IMR-90 (cell line): ENCODE data around the gene UBAC1. TPM values are rescaled to one million over a fixed set of nuclear protein-coding genes. Genes with fewer than 3 reads are reported as not detected.

Experiments used
- ATAC-seq: fragments of 200-7000 bp; cut with Tn5 transposase; 2 replicates; pipeline ENCODE4 v1.9.1; 2020; ENCODE audit warnings: low read depth, mild to moderate bottlenecking, moderate library complexity
- BruUV-seq: library from RNA; stranded (reverse); fragments of 400-500 nt; replicated peaks from 2 replicates; lab custom pipeline; 2021; lab: Mats Ljungman, UMichigan
- CTCF ChIA-PET: fragments of 300-600 bp; formaldehyde crosslinking; extraction: SDS; loops from one replicate; lab custom pipeline; 2021; ENCODE audit warnings: antibody characterized with exemption; lab: Yijun Ruan, JAX
- POLR2A ChIA-PET: fragments of 300-600 bp; sonication (Branson Sonifier 250); formaldehyde crosslinking; loops from one replicate; lab custom pipeline; 2022; ENCODE audit warnings: antibody characterized with exemption; ENCODE audit not compliant: unreplicated experiment; lab: Charles Lee
- DNase-seq: peaks from one replicate; pipeline ENCODE4 v3.0.0; 2013
- H2AFZ ChIP-seq: replicated peaks from 2 replicates; pipeline ENCODE3; 2013; ENCODE audit warnings: low read length, mild to moderate bottlenecking; ENCODE audit not compliant: poor library complexity
- H2AK5ac ChIP-seq: 2 replicates; pipeline ENCODE4 v1.6.1; 2013; ENCODE audit warnings: low read depth, low read length, inconsistent platforms
- H2AK9ac ChIP-seq: replicated peaks from 2 replicates; pipeline ENCODE3; 2013; ENCODE audit warnings: mild to moderate bottlenecking, low read depth, low read length, moderate library complexity; ENCODE audit not compliant: poor library complexity
- H2BK120ac ChIP-seq: 2 replicates; pipeline ENCODE4 v1.6.1; 2013; ENCODE audit warnings: low read depth, low read length, inconsistent platforms
- H2BK15ac ChIP-seq: 3 replicates; pipeline ENCODE4 v1.6.1; 2013; ENCODE audit warnings: low read depth, low read length, inconsistent platforms
- H2BK20ac ChIP-seq: 2 replicates; pipeline ENCODE4 v1.6.1; 2013; ENCODE audit warnings: low read depth, mild to moderate bottlenecking, inconsistent platforms, low read length, moderate library complexity
- H2BK5ac ChIP-seq: 2 replicates; pipeline ENCODE4 v1.6.1; 2013; ENCODE audit warnings: mild to moderate bottlenecking, low read depth, low read length, inconsistent platforms; ENCODE audit not compliant: poor library complexity, severe bottlenecking
- H3K14ac ChIP-seq: replicated peaks from 2 replicates; pipeline ENCODE4 v1.6.1; 2013; ENCODE audit warnings: low read depth, low read length, inconsistent platforms
- H3K18ac ChIP-seq: 2 replicates; pipeline ENCODE4 v1.6.1; 2013; ENCODE audit warnings: low read depth, low read length, control low read depth
- H3K23ac ChIP-seq: 2 replicates; pipeline ENCODE4 v1.6.1; 2013; ENCODE audit warnings: low read depth, low read length, inconsistent platforms
- H3K27ac ChIP-seq: 2 replicates; pipeline ENCODE4 v1.5.1; 2013; ENCODE audit warnings: mild to moderate bottlenecking, control low read depth, low read length; ENCODE audit not compliant: insufficient read depth
- H3K27me3 ChIP-seq: 2 replicates; pipeline ENCODE4 v1.6.1; 2013; ENCODE audit warnings: low read length; ENCODE audit not compliant: control insufficient read depth, insufficient read depth
- H3K36me3 ChIP-seq: 2 replicates; pipeline ENCODE4 v1.6.1; 2013; ENCODE audit warnings: low read length, mixed read lengths; ENCODE audit not compliant: control insufficient read depth, insufficient read depth
- H3K4ac ChIP-seq: 2 replicates; pipeline ENCODE4 v1.6.1; 2013; ENCODE audit warnings: low read depth, low read length, inconsistent platforms
- H3K4me1 ChIP-seq: 2 replicates; pipeline ENCODE4 v1.6.1; 2013; ENCODE audit warnings: low read length, mixed read lengths; ENCODE audit not compliant: control insufficient read depth, insufficient read depth
- H3K4me2 ChIP-seq: 2 replicates; pipeline ENCODE4 v1.6.1; 2013; ENCODE audit warnings: low read depth, mild to moderate bottlenecking, control low read depth, low read length, moderate library complexity
- H3K4me3 ChIP-seq: 2 replicates; pipeline ENCODE4 v1.5.1; 2013; ENCODE audit warnings: low read depth, mild to moderate bottlenecking, control low read depth, low read length, moderate library complexity; ENCODE audit not compliant: insufficient read depth
- H3K56ac ChIP-seq: 2 replicates; pipeline ENCODE4 v1.6.1; 2013; ENCODE audit warnings: low read length, inconsistent platforms; ENCODE audit not compliant: insufficient read depth; ENCODE audit errors: extremely low read depth
- H3K79me1 ChIP-seq, 2 experiments: 2 replicates each; pipeline ENCODE4 v1.6.1; 2013; ENCODE audit warnings: low read length in 2 of 2, inconsistent platforms in 1 of 2, low read depth in 1 of 2
- H3K9ac ChIP-seq: 2 replicates; pipeline ENCODE4 v1.6.1; 2013; ENCODE audit warnings: low read depth, low read length, control low read depth
- H3K9me1 ChIP-seq: 2 replicates; pipeline ENCODE4 v1.6.1; 2013; ENCODE audit warnings: low read length, inconsistent platforms; ENCODE audit not compliant: insufficient read depth
- H3K9me3 ChIP-seq: 2 replicates; pipeline ENCODE4 v1.6.1; 2013; ENCODE audit warnings: low read length; ENCODE audit not compliant: control insufficient read depth, insufficient read depth
- H4K20me1 ChIP-seq: 2 replicates; pipeline ENCODE4 v1.6.1; 2013; ENCODE audit warnings: low read length, inconsistent platforms; ENCODE audit not compliant: insufficient read depth
- H4K5ac ChIP-seq: 2 replicates; pipeline ENCODE4 v1.6.1; 2013; ENCODE audit warnings: mild to moderate bottlenecking, low read depth, low read length, control low read depth
- H4K8ac ChIP-seq, 2 experiments: 2 replicates each; pipeline ENCODE4 v1.6.1; 2013; ENCODE audit warnings: low read depth in 2 of 2, low read length in 2 of 2, control low read depth in 1 of 2, inconsistent platforms in 1 of 2
- H4K91ac ChIP-seq: 2 replicates; pipeline ENCODE4 v1.6.1; 2013; ENCODE audit warnings: low read depth, low read length, inconsistent platforms; ENCODE audit not compliant: insufficient read depth
- CHD1 ChIP-seq: IDR thresholded peaks from 2 replicates; pipeline ENCODE4 v1.6.1; 2012; ENCODE audit warnings: low read depth, low read length, improper control_type of control experiment
- FOS ChIP-seq: fragments of 150-350 bp; IDR thresholded peaks from 2 replicates; pipeline ENCODE4 v1.6.1; 2016; ENCODE audit warnings: low read depth, low read length
- MAFK ChIP-seq: IDR thresholded peaks from 2 replicates; pipeline ENCODE4 v1.6.1; 2012; ENCODE audit warnings: low read depth, low read length, improper control_type of control experiment
- MAZ ChIP-seq: IDR thresholded peaks from 2 replicates; pipeline ENCODE4 v1.6.1; 2012; ENCODE audit warnings: low read depth, mild to moderate bottlenecking, low read length, improper control_type of control experiment, moderate library complexity, borderline replicate concordance
- MXI1 ChIP-seq: IDR thresholded peaks from 2 replicates; pipeline ENCODE4 v1.6.1; 2012; ENCODE audit warnings: low read depth, mild to moderate bottlenecking, low read length, moderate library complexity, borderline replicate concordance
- NFE2L2 ChIP-seq: fragments of 150-350 bp; IDR thresholded peaks from 2 replicates; pipeline ENCODE4 v1.6.1; 2016; ENCODE audit warnings: low read depth, mild to moderate bottlenecking, low read length
- POLR2A ChIP-seq: IDR thresholded peaks from 2 replicates; pipeline ENCODE4 v1.6.1; 2012; ENCODE audit warnings: mild to moderate bottlenecking, low read depth, low read length
- RAD21 ChIP-seq: IDR thresholded peaks from 2 replicates; pipeline ENCODE4 v1.6.1; 2012; ENCODE audit warnings: low read length, improper control_type of control experiment
- RCOR1 ChIP-seq: IDR thresholded peaks from 2 replicates; pipeline ENCODE4 v1.6.1; 2012; ENCODE audit warnings: mild to moderate bottlenecking, low read length, improper control_type of control experiment; ENCODE audit not compliant: insufficient replicate concordance
- RFX5 ChIP-seq: IDR thresholded peaks from 2 replicates; pipeline ENCODE4 v1.8.0; 2012; ENCODE audit warnings: low read depth, mild to moderate bottlenecking, low read length, moderate library complexity
- SMC3 ChIP-seq: fragments of 150-350 bp; IDR thresholded peaks from 2 replicates; pipeline ENCODE4 v1.6.1; 2016; ENCODE audit warnings: low read depth, mild to moderate bottlenecking, antibody characterized with exemption, low read length, moderate library complexity
- USF2 ChIP-seq: fragments of 150-350 bp; IDR thresholded peaks from 2 replicates; pipeline ENCODE4 v1.6.1; 2017; ENCODE audit warnings: mild to moderate bottlenecking, antibody characterized with exemption, low read length, low read depth
- WGBS, 2 experiments: methylation state at CpG; one replicate each; pipeline versions ENCODE4 v1.1.5 to v1.1.7; 2013; ENCODE audit warnings: missing lambda C conversion rate in 2 of 2; ENCODE audit not compliant: insufficient read length in 1 of 2; ENCODE audit errors: extremely low coverage in 2 of 2; 5-methylcytosine and 5-hydroxymethylcytosine counted together
- dilution Hi-C: fragments of 300-500 bp; cut with HindIII; formaldehyde crosslinking; loops from one replicate; pipeline ENCODE4 v1.14.3; 2018; ENCODE audit warnings: low sequenced_read_pairs; ENCODE audit not compliant: unreplicated experiment
- in situ Hi-C: fragments of 300-500 bp; cut with MboI; formaldehyde crosslinking; loops from 3 replicates; pipeline ENCODE4 v1.14.3; 2019; ENCODE audit warnings: low sequenced_read_pairs, inconsistent platforms, mixed read lengths
- intact Hi-C: fragments of 100-400 bp; cut with micrococcal nuclease; formaldehyde crosslinking; loops from 2 replicates; pipeline ENCODE4 v1.10.0; 2022
- polyA plus RNA-seq, 3 experiments: library from polyadenylated mRNA; depleted of rRNA; stranded (reverse); fragments of >200 nt; gene quantifications; 2 replicates each; pipeline ENCODE4 v1.2.3, GENCODE V29; 2012; ENCODE audit warnings: low replicate concordance in 1 of 3
- total RNA-seq: library from RNA; depleted of rRNA; stranded (reverse); fragments of >200 nt; gene quantifications from 2 replicates; pipeline ENCODE4 v1.2.3, GENCODE V29; 2012
- TF ChIP-seq, protein P1 (sequence below): fragments of 150-350 bp; IDR thresholded peaks from 2 replicates; pipeline ENCODE4 v1.6.1; 2016; ENCODE audit warnings: low read depth, mild to moderate bottlenecking, low read length, moderate library complexity, borderline replicate concordance

The UBAC1 gene
- total and polyA plus RNA-seq, 2 of the 4 experiments (the other 2 are of a cell fraction), result 25.3 to 33.9 TPM

DNA sequence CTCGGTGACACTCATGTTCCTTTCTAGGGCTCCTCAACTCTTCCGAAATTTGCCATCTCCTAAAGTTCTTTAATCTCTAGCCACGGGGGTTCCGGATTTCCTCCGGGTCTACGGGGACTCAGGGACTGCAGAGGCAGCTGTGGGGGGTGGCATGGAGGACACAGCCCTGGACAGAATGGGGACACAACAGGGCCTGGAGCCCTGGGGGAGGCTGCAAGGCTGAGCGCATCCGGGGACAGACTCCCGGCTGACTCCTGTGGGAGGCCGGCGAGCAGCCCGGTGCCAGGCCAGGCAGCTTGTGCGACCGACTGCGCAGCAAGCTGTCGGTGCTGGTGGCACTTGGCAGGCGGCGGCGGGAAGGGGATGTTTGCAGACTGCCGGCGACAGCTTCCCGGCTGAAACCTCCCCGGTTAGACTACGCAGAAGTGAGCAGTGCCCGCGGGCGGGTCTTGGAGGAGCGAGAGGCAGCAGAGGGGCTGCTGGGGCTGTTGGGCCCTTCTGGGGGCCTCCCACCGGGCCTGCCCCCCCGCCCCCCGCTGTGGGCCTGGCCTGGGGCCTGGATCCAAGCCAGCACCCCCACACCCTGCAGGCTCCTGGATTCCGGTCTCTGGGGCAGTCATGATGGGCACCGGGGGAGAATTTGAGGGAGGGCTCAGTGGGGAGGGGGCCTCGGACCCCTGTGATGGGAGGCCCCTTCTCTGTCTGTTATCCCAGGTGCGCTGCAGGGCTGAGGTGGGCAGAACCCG, 28.7 kb upstream of the UBAC1 start (continued):
- TF ChIP-seq RCOR1, result no peak

DNA sequence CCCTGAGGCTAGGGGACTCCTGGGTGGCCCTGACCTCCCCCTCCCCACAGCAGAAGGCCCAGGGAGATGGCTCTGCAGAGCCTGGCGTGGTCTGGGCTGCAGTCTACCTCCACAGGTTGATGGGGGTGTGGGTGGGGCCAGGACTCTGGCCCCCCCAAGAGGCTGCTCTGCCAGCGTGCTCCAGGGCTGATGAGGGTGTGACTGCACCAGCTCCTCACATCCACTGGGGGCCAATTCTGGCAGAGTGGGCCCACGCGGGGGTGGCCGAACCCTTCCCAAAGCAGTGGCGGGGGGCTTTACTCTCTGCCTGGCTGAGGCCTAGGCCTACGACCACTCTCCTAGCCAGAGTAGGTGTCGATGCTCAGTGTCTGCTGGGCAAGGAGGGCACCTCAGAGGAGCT, 28.0 kb upstream of the UBAC1 start:
- 90% methylated on average over 6 of the region's 8 CpGs; no CpG with 5 or more reads in 1 of the 2 experiments for WGBS, 2 experiments
- Histone ChIP-seq H4K91ac (no peak overlapping the region), H3K4me1 (peaks cover 18% of the 10 kb centered on the region)

More for the DNA sequence above, 28.0 kb upstream of the UBAC1 start:
- Histone ChIP-seq H3K4me3 (no peak overlapping the region), H4K5ac (no peak overlapping the region), H2BK5ac (no peak overlapping the region), H2BK15ac (no peak overlapping the region), H3K9ac (no peak overlapping the region), H3K79me1 (0 out of 4 replicates have a peak, but pooled peaks cover 0 to 3% of the 10 kb centered on the region in 2 experiments), H3K56ac (no peak overlapping the region), H3K14ac (no peak overlapping the region), H2BK20ac (no peak overlapping the region), H4K20me1 (no peaks in the 10 kb centered on the region), H3K23ac (no peak overlapping the region), H2AK5ac (no peak overlapping the region), H3K36me3 (no peaks in the 10 kb centered on the region), H3K4me2 (no peak overlapping the region), H2BK120ac (no peak overlapping the region), H3K27me3 (peaks cover 4% of the 10 kb centered on the region; the same call in 1 of the 2 replicates), H3K27ac (no peak overlapping the region), H3K9me3 (no peaks in the 10 kb centered on the region), H3K9me1 (no peaks in the 10 kb centered on the region), H3K18ac (no peak overlapping the region), H2AK9ac (no peak overlapping the region), H3K4ac (no peak overlapping the region), H2AFZ (no peak overlapping the region), H4K8ac (no peak overlapping the region)
- in situ Hi-C loops (no loop called here), dilution Hi-C loops (no loop called here), intact Hi-C loops (no loop called here)
- POLR2A ChIA-PET, result no interaction called here
- TF ChIP-seq, protein P1, sequence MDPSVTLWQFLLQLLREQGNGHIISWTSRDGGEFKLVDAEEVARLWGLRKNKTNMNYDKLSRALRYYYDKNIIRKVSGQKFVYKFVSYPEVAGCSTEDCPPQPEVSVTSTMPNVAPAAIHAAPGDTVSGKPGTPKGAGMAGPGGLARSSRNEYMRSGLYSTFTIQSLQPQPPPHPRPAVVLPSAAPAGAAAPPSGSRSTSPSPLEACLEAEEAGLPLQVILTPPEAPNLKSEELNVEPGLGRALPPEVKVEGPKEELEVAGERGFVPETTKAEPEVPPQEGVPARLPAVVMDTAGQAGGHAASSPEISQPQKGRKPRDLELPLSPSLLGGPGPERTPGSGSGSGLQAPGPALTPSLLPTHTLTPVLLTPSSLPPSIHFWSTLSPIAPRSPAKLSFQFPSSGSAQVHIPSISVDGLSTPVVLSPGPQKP, result no peak
- TF ChIP-seq CHD1 (no peak), RCOR1 (no peak), MAFK (no peak), NFE2L2 (no peak), RFX5 (no peak), RAD21 (no peak), USF2 (no peak), FOS (no peak), POLR2A (no peak), MXI1 (no peak), MAZ (no peak), SMC3 (no peak)
- ATAC-seq (no peak), DNase-seq (no peak)
- CTCF ChIA-PET, result interaction anchor here (0.6 kb wide), 1 partner anchor 94 kb away, joined by 3 read pairs; no protein-coding TSS in a partner anchor
- no TSS peak for BruUV-seq
